Suppressor macrophage treated with lipopolysaccharide for 4 hours (primary cell): ENCODE results near the gene IVD.
A peak's percentile ranks its signal among the peaks of the same experiment; 100 is the strongest.

Experiments
- DNase-seq: peaks from one replicate; pipeline ENCODE4 v3.0.0-alpha.2; 2020

Gene IVD

DNA sequence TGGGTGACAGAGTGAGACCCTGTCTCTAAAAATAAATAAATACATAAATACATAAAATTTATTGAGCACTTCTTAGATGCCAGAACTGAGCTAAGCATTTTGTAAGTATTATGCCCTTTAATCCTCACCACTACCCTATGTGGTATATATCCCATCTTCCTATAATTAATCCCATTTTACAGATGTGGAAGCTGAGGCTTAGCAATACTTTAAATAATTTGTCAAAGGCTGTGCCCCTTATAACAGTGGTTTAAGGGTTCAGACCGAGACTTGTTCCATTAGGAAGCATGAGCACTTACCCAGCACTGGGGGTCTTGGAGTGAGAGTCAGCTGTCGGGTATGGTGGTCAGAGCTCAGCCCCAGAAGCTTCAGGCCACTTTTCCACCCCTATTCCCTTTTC, 57.7 kb downstream of the IVD start:
- DNase-seq: no peak

GRCh38 chr15:40463886-40464545, 58.4 kb downstream of the IVD start:
- DNase-seq: no peak

DNA sequence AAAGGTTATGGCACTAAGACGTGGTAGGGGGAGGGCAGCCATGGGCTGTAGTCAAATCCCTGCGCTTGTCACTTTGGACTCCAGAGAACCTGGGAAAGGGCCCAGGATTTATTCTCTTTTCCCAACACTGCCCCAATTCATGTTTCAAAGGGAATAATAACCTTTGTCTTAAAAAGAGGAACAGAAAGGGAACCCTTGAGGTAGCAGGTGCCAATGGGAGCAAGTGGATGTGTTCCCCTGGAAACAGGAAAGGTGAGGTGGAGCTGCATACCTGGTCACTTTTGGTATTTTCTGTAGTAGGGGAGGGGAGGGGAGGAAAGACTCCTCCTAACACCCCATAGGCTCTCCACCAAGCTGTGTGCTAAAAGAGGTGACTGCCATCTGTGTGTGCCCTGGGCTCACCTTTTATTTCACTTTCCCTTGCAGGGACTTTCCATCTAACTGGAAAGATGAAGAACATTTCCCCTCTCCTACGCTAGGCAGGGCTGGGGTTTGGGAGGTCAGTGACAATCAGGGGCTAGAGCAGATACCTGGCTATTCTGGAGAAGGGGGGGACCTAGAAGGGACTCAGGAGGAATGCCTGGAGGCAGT, 59.1 kb downstream of the IVD start:
- no peak for DNase-seq

GRCh38 chr15:40465939-40466338, 60.3 kb downstream of the IVD start:
- DNase-seq: no peak

DNA sequence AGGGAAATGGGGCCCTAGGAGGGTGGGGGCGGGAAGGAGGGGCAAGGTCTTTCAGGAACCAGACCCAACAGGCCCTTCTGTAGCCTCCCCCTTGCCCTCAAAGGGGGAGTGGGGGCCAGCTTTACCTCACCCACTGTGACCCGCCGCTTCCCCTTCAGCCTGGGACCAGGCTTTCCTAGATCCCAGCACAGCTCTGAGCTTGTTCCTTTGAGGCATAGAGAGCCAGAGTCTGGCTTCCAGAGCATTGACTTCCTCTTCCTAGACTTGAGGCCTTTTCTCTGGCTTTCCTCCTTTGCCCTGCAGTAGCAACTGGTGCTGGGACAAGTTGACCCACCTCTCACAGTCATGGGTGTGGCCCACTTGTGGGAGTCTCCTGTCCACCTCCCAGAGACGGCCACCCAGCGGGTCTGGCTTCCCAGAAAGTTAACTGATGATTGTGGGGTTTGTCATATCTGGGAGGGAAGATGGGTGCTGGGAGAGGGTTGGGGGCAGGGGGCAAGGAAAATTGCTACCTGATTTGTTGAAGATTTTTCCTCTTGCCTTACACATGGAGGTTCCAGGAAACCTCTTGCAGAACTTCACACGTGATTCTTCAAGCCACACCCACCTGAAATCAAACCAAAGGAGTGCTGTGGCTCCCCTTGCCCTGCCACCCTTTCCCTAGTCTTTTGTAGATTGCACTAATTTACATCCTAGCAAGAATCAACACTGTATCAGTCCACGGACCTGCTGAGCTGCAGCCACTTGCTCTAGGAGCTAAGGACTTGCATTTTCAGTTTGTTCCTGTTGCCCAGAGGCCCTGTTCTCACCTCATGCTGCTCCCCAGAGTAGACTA, 61.0 kb downstream of the IVD start:
- DNase-seq: no peak

DNA sequence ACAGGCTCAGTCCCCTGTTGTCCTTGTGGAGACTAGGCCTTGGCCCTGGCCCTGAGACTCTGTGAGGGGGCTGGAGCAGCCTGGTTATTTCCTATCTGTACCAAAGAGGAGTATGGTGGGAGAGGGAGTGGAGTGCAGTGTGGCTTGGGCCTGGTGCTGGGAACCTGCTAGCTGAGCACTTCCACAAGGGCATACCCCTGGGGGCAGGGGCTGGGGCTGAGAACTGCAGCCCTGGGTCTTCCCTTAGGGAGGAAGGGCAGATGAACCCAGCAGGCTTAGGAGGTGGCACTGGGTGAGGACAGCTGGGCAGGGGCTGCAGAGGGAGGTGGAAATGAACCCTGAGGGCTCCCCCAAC, 61.6 kb downstream of the IVD start:
- no peak for DNase-seq

GRCh38 chr15:40468898-40469331, 63.3 kb downstream of the IVD start:
- DNase-seq: no peak

- DNase-seq: no peak
These were observed 64.3 kb downstream of the IVD start for GRCh38 chr15:40469776-40470390.

- DNase-seq: peak; percentile 42
These were observed 65.0 kb downstream of the IVD start, which contains the start of gene CHST14 for GRCh38 chr15:40470423-40471104. Gene CHST14, plus strand, starts transcription at chr15:40470984. Its CDS starts 230 bp downstream, at chr15:40471214.
